ENCODE measurements around the gene GLDC.
A peak's percentile ranks its signal among the peaks of the same experiment; 100 is the strongest.

Gene GLDC

DNA sequence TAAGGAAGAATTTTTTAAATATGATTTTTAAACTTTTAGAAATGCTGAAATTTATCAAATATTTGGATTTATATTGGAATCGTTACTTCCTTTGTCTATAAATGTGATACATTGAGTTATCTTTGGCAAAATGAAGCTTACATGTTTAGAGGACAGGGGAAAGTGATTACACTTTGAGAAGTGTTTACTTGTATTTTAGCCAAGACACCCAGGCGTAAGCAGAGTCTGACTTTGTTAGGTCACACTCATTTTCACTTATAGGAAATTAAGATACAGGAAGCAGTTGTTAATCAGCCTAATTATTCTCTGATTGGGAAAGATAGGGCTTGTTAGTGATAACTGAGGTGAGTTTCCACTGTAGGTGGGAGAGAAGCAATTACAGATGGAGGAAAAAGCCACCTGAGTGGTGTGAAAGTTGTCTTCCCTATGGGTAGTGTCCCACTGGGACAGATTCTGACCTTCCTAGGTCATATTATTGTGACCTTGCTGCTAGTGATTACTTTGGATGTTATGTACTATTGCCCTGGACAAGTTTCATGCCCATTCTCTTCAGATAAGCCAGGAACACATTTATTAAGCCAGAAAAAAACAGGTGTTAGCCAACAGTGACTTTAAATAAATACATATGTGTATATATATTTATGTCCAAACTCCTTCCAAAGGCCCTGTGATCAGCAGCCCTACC lies 143.9 kb downstream of the GLDC start:
- no peak for DNase-seq (ENCODE audit: low spot score)

DNA sequence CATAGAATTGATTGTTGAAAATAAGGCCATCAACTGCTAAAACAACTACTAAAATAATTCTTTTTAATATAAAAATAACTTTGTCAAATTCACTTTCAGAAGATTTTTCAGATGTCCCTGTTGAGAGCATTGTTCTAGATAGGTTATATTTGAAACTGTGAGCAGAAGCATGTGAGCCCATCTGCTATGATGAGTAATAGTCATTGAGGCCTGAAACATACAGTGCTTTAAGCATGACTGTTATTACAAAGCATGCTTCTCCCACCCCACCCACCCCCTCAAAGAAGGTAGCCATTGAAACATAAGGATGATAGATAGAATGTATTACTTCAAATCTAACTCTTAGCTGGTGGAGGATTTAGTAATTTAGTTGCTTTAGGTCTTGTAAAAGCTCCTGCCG lies 146.5 kb downstream of the GLDC start:
- peak; percentile 51 for DNase-seq (ENCODE audit: low spot score)

- DNase-seq (ENCODE audit: low spot score) = no peak
Measured at GRCh38 chr9:6495466-6495865, 150.1 kb downstream of the GLDC start.

DNA sequence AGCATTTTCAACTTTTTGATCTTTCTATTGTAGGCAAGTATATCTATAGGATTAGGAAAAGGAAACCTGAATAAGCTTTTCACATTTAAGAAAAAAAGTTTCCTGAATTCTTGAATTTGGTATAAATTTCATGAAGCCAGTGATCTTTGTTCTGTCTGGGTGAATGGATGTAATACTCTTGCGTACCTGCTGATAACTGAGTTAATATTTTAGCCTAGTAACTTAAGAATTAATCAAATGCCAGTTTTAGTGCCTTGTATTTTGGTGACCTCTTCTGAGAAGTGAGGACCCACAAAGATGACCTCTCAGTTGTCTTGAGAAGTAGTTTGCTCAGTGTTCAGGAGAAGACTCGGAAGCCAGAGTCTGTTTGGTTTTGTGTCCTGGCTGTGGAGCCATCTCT lies 154.7 kb downstream of the GLDC start:
- no peak for DNase-seq (ENCODE audit: low spot score)

DNA sequence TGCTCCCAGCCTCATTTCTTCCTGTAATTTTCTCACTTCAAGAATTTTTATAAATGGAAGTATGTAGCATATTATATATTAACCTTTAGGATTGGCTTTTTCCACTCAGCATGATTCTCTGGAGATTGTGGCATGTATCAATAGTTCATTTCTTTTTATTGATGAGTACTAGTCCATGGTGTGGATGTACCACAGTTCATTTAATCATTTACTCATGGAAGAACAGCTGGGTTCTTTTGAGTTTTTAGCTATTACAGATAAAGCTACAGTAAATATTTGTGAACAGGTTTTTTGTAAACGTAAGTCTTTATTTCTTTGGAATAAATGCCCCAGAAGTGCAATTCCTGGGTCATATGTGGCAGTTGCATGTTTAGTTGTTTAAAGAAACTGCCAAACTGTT lies 156.4 kb downstream of the GLDC start:
- DNase-seq (ENCODE audit: low spot score) = no peak

GRCh38 chr9:6488395-6488794 lies 157.1 kb downstream of the GLDC start:
- no peak for DNase-seq (ENCODE audit: low spot score)

- no peak for DNase-seq (ENCODE audit: low spot score)
Measured at GRCh38 chr9:6484210-6484609, 161.3 kb downstream of the GLDC start.

Measured in GM03348 (cell line).